K562 (cell line): ENCODE results near the gene NFATC2.

Experiments used
- GTF2F1 ChIP-seq: IDR thresholded peaks from 2 replicates; pipeline ENCODE4 v1.6.1; 2011; ENCODE audit warnings: low read depth, low read length, improper control_type of control experiment
- TCF7L2 ChIP-seq: fragments of 150-350 bp; IDR thresholded peaks from 2 replicates; pipeline ENCODE4 v1.6.1; 2016; ENCODE audit warnings: low read depth, mild to moderate bottlenecking, low read length, moderate library complexity
- TF ChIP-seq, protein P1 (sequence below): fragments of 250-450 bp; sonication (Bioruptor Pico); IDR thresholded peaks from 2 replicates; pipeline ENCODE4 v1.4.0; 2020

DNA sequence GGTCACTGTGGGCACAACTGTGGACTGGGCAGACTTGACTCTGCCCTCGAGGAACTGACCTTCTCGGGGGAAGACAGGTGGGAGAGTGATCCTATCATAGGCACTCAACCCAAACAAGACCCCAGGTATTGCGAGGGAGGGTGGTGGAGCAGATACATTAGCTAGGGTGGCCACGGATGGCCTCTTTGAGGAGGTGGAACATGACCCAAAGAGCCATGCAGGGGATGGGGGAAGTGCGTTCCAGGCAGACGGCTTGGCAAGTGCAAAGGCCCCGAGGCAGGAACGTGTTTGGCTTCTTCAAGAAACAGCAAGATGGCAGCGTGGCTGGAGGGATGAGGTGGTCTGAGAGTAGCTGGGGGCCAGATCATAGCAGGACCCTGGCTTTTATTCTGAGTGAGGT, 167.6 kb downstream of the NFATC2 start:
- TF ChIP-seq, protein P1, sequence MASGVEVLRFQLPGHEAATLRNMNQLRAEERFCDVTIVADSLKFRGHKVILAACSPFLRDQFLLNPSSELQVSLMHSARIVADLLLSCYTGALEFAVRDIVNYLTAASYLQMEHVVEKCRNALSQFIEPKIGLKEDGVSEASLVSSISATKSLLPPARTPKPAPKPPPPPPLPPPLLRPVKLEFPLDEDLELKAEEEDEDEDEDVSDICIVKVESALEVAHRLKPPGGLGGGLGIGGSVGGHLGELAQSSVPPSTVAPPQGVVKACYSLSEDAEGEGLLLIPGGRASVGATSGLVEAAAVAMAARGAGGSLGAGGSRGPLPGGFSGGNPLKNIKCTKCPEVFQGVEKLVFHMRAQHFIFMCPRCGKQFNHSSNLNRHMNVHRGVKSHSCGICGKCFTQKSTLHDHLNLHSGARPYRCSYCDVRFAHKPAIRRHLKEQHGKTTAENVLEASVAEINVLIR: no peak
- TF ChIP-seq GTF2F1 (no peak), TCF7L2 (no peak)
